Measurements from ENCODE around the gene DDX51. TPM values are rescaled to one million over a fixed set of nuclear protein-coding genes. Genes with fewer than 3 reads are reported as not detected.

DDX51 gene
- total RNA-seq, 1 donor from 2014 or later: 17.7 TPM

DNA sequence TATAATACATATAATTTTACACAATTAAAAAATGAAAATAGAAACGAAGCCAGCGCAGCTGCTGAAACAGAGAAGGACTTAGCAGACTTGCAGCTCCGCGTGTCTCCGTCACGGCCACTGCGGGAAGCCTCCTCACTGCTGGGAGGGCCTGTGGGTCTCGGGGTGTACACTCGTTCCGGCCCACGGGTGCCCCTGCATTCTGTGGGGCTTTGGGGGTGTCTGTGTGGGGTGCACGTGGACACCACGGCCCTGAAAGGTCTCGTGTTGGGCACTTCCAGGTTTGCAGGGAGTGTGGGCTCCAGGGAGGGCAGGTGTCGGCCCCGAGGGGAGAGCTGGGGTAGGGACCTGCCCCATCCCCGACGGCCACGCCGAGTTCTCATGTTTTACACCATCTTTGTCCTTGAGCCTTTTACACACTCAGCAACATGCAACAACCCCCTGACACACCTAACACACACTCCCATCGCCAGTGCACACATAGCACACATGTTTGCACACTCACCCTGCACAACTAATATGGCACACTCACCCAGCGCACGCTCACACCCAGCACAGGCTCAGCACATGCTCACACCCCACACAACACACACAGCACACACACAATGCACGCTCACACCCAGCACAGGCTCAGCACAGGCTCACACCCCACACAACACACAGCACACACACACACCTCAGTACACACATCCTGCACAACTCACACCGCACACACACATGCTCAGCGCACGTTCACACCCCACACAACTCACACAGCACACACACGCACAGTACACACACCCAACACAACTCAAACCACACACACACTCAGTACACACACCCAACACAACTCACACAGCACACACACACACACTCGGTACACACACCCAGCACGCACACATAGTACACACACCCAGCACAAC is 36.8 kb upstream of the DDX51 start:
- DNase-seq (ENCODE audit: low spot score): no peak
- intact Hi-C loops (cut with DNase I): no loop called here
- no peak for ATAC-seq

DNA sequence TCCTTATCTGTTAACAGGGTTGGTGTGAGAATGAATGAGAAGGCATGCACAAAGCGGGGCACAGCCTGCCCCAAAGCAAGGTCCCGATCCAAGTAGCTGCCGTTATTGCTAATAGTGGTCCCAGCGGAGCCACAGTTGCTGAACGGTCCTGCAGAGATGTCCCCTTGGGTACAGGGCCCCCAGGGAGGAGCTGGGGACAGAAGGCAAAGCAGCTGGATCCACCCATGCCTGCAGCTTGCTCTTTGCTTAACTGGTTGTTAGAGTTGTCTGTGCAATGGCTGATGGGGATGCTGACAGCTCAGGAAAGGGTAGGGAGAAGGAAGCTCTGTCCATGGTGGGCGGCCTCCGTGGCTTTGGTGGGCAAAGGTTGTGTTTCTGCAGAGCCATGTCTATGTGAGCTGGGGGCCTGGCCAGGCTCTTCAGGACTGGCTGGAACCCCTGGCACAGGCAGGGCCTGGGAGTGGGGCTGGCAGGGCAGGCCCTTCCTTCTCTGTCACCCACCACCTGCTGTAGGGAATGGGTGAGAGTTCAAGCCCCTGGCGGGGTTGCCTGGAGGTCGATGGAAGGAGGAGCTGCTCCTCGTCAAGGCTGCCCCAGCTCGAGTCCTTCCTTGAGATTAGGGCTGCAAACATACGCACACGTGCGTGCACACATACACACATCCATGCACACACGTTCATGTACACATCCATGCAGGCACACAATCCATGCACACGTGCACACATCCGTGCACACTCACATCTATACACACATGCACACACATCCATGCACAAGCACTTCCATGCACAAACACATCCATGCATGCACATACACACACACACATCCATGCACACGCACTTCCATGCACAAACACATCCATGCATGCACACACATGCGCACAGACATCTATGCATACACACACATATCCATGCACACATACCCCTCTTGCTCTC is 35.6 kb upstream of the DDX51 start:
- intact Hi-C loops (cut with DNase I): no loop called here

DNA sequence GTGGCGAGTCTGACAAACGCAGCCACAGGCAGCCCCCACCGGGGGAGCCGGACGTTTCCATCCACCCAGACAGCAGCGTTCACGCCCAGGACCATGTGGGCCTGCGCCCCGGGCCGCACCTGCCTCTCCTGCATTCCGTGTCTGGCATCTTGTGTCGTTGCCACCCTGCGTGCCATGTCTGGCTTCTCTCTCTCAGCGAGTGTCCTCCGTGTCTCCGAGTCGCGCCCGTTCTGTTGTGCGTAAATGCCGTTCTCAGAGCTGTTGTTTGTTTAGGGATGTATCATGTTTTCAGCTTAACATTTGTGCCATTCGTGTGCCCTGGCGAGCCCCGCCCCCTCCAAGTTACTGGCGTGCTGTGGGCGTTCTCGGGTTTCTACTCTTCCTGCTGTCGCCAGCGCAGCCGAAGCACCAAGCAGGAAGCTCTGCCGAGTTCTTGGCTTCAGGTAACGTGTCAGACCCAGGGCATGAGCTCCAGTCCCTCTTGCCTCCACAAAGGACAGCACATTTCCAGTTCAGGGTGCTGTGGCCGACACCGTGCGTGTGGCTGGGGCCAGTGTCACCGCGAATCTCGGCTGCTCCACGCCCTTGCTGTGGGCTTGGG is 34.8 kb upstream of the DDX51 start:
- DNase-seq (ENCODE audit: low spot score) (no peak), ATAC-seq (no peak)
- intact Hi-C loops (cut with DNase I): no loop called here

More for the DNA sequence above, 35.6 kb upstream of the DDX51 start:
- DNase-seq (ENCODE audit: low spot score): no peak
- no peak for ATAC-seq

DNA sequence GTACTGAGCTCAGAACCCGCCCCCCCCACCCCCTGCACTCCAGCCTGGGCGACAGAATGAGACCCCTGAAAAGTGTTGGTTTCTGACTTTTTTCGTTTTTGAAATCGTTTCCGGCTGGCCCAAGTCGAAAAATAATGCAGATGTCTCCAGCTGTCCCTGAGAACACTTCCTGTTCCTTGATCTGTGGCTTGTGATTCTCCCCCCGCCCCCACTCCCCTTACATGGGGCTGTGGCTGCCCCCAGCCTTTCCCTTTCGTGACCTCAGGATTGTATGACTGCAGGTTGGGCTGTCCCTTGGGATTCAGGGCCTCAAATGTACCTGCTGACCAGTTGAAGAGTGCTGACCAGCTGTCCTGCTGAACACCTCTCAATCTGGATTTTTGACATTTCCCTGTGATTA is 34.2 kb upstream of the DDX51 start:
- DNase-seq (ENCODE audit: low spot score) (no peak), ATAC-seq (no peak)
- intact Hi-C loops (cut with DNase I): no loop called here

DNA sequence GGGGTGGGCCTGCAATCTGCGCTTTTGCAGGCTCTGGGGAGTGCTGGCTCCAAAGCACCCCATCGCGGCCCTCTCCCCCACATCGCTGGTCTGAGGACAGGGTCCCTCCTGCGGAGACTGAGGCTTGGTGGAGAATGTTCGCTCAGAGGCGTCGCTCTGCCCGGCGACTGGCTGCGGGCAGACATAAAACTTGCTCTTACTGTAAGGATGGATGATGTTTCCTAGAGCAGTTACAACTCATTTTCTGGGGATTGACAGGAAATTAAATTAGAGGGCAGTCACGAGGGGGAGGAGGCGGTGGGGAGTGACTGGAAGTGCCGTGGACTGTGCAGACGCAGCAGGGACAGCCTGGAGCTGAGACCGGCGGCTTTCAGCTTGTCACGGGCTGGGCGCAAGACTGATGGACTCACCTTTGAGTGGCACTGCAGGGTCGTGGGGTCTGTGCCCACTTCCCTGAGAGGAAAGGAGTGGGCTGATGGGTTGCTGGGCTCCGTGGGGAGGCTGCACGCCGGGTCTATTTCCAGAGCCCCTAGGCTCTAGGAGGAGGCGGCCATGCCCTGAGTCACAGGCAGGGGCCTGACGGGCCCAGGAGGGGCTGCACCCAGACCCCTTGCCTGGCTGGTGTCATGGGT is 32.9 kb upstream of the DDX51 start:
- ATAC-seq: no peak
- DNase-seq (ENCODE audit: low spot score): no peak
- intact Hi-C loops (cut with DNase I): no loop called here

DNA sequence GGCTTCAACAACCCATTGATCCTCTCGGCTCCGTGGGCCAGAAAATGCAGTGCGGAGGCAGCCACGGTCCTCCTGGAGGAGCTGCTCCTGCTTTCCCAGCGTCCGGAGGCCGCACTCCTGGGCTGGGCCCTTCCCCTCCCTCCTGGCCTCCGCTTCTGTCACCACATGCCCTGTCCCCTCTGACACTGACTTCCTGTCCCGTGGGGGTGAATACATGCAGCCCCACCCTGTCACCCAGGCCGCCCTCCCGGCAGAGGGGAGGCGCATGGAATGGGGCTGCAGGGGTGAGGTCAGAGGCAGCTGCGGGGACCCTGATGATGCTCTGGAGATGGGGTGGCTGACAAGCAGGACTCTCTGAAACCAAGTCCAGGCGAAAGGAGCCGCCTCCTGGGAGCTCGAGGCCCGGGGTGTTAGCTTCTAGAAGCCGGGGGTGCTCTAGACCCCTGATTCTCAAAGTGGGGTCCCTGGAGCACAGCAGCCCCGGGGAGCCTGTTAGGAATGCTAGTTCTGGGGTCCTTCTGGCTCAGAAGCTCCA is 32.3 kb upstream of the DDX51 start:
- DNase-seq (ENCODE audit: low spot score) (no peak), ATAC-seq (no peak)

DNA sequence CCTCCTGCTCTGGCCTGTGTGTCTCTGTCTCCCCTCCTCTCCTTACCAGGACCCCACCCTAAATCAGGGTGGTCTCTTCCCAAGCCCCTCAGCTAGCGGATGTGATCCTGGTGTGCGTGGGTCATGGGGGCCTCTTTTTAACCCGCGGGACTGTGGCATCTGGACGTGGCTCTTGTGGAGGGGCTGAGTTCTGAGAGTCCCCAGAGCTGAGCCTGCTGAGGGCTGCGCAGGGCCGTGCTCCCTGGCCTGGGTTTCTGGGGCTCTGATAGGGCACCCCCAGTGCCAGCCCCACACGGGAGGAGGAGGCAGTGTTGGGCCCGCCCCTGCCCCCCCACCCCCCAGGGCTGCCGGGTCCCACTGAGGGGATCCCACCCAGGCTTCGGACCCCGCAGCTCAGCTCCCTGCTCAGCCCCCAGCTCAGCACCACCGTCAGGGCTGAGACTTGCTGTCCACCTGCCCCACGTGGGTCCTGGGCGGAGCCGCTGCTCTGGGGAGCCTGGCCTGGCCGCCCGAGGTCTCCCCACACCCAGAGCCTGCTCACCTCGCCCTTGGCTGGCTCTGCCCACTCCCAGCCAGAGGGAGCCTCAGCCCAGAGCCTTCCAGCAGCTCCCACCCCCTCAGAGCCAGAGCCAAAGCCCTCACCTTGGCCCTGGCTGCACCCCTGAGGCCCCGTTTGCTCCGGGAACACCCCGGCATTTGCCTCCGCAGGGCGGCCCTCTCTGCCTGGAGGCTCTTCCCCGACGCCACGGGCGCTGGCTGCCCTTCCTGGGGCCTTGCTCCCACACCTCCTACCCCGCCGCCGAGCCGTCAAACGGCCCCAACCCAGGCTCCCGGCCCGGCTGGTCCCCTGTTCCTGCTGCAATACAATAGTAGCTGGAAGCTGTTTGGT is 31.6 kb upstream of the DDX51 start:
- intact Hi-C loops (cut with DNase I): no loop called here
- no peak for ATAC-seq
- no peak for DNase-seq (ENCODE audit: low spot score)

More for the DNA sequence above, 32.3 kb upstream of the DDX51 start:
- intact Hi-C loops (cut with DNase I): no loop called here

DNA sequence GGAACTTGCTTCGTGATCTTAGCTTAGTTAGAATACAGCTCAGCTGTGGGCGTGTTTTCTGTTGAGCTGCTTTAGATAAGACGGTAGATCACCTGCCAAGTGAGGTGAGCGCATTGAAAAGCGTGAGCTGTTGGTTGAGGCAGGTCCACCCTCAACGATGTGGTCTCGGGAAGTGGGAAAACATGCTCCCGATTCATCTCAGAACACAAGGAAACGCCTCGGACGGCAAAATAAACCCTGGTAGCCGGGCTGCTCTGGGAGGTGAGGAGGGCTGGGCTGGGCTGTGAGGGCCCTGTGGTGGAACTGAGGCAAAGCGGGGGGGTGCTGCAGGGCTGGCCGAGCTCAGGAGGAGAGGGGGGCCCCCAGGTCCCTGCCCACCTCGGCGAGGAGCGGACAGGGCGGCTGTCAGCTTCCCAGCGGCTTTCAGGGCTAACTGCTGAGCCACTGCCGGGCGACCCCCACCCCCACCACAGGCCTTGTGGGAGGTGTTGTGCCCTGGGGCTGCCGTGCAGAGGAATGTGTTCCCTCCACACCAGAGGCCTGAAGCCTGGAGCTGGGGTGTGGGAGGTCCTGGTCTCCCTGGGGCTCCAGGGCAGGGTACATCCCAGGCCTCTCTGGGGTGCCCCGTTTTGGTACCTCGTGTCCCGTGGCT is 30.8 kb upstream of the DDX51 start:
- ATAC-seq (no peak), DNase-seq (ENCODE audit: low spot score) (no peak)
- intact Hi-C loops (cut with DNase I): no loop called here

DNA sequence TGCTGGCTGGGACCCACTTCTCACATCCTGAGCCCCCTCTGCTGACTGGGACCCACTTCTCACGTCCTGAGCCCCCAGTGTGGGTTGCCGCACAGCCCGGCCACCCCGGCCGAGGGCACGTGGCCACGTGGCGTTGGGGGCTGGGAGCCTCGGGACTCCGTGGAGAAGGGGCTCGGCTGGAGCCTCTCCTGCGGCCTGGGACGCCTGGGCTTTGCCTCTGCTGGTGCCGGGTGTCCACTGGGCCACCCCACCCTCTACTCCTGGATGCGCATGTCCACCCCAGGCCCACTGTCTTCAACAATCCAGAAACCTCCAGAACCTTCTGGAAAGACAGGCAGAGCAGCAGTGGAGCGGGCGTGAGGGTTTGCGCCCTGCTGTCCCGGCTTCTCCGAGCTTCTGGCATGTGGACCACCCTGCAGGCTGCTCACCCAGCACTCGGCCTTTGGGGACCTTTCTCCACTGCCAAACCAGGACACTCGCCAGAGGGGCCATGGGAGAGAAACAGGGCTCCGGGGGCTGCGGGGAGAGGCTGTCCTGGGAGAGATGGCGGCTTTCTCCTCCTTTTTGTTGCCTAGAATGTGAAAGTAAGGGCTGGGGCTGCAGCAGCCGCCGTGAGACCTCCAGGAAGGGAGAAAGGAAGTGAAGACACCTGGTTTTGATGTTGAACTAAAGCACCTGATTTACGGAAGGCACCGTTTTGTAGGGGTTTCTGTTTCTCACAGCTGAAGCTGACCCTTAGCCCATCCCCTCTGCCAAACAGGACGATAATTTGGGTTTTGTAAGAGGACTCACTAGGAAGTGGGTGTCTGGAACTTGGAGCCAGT is 30.1 kb upstream of the DDX51 start:
- no peak for ATAC-seq
- DNase-seq (ENCODE audit: low spot score): no peak
- intact Hi-C loops (cut with DNase I): no loop called here

DNA sequence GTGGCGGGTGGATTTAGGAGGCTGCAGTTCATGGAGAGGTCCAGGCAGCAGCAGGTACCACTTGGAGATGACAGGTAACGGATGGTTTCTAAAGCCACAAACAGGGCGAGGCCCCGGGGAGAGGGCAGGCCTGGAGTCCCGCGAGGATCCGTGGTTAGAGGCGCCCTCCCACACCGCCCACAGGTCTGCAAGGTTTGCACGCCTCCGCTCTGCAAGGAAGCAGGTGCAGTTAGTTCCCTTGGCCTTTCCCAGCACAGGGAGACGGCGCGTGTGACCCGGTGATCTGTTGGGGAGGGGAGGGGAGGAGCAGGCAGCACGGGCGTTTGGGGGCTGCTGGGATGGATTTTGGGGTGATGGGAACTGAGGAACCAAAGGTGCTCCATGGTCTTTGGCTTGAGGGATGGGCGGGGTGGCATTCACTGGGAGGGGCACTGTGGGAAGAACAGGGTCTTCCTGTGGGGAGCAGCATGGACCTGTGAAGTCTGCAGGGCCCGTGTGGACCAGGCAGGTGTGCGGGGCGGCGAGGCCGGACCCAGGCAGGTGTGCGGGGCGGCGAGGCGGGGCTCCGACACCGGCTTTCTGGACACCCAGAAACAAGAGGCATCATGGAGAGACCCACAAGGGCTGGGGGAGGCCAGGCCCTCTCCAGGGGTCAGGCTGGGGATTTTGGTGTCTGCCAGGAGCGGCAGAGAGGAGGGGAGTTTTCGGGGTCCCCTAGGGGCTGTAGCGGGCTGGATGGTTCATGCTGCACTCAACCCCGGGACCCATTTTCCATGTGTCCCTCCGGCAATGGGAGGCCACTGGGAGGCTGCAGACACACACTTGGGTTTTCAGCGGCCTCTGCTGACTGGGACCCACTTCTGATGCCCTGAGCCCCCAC is 29.3 kb upstream of the DDX51 start:
- ATAC-seq: no peak
- no peak for DNase-seq (ENCODE audit: low spot score)
- intact Hi-C loops (cut with DNase I): no loop called here

DNA sequence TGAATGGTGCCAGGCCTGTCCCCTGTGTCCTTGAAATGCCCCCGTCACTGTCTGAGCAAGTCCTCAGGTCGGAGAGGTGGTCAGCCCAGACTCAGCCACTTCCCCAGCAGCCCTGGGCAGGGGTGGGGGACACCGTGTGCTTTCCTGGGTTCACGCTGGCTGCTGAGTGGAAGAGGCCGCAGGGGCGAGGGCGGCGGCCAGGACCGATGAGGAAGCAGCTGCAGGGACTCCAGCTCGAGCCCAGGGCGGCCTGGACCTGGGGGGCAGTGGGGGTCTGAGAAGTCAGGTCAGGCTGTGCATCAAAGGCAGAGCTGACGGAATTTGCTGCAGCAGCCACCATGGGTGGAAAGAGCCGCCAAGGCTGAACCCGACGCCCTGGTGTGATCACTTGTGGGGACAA is 28.5 kb upstream of the DDX51 start:
- DNase-seq (ENCODE audit: low spot score) (no peak), ATAC-seq (no peak)
- intact Hi-C loops (cut with DNase I): no loop called here

DNA sequence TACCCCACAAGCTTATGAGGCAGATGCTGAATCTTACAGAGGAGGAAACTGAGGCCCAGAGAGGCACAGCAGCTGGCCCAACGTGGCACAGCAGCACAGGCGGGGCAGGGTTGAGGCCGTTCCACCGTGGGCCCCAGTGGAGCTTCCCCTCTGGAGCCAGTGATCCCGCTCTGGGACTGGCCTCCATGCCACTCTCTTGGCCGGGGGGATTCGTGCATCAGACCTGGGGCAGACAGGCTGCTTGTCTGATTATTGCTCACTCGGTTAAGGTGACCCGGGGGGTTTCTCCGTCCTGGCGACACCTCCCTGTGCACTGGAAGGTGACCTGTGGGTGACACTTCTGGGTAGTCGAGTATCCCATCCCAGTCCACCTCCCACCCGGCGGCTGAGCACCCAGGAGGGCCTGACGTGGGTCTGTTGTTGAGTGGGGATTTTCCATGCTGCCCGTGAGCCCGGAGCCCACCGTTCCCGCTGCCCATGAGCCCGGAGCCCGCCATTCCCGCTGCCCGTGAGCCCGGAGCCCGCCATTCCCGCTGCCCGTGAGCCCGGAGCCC is 27.9 kb upstream of the DDX51 start:
- no peak for DNase-seq (ENCODE audit: low spot score)
- intact Hi-C loops (cut with DNase I): no loop called here
- ATAC-seq: no peak

DNA sequence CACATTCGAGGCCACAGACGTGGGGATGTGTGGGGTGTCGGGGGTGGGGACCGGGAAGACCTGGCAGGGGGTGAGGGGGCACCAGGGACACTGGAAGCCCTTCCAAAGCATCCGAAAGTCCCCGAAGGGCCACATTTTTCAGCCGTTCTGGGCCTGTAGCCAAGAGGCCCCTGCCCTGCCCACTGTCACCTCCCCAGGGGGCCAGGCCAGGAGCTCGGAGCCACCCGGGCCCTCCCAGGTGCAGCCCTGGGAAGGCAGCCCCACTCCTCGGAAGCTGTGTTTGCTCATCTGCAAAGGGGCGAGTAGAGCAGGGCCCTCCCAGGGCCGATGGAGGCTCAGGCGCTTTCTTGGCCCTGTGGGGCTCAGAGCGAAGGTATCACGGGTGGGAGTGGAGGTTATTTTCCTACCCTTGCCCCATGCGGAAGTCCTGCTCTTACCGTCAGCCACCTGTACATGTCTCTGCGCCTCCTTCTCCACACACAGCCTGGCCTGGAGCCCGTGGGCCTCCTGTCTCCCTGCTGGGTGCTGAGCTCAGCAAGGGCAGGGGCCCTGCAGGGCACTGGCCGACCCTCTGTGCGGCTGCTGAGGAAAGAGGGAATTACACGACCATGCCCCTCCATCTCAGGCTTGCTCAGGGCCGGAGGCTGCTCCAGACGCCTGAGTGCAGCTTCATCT is 27.3 kb upstream of the DDX51 start:
- DNase-seq (ENCODE audit: low spot score): no peak
- ATAC-seq: no peak

DNA sequence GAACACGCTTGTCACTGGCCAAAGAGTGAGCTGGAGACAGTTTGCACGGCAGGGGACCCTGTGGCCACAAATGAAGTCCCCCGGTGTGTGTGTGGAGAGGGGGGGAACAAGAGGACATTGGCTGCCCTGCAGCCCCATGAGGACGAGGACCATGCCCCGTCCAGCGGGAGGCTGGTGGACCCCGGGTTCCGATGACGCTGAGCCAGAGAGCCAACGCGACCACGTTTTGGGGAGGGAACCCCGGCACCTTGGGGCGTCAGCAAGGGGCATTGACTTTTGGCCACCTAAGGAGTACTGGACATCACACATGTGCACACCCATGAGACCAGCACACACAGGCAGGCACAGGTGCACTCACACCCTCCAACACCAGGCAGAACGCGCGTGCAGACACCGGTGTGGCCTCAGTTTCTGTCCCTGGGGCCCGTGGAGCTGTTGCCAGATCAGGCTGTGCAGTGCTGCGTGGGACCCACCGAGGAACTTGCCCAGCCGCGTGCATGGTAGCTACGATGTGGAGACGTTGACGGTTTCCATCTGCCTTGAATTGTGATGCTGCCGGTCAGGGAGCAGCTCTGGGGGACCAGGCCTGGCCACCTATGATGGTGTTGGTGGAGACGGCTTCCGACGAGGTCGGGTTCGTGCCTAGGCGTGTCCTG is 26.6 kb upstream of the DDX51 start:
- DNase-seq (ENCODE audit: low spot score) (no peak), ATAC-seq (no peak)
- intact Hi-C loops (cut with DNase I): no loop called here

More for the DNA sequence above, 27.3 kb upstream of the DDX51 start:
- intact Hi-C loops (cut with DNase I): no loop called here
